Activated gamma-delta T cell treated with anti-CD3 and anti-CD28 coated beads, Interleukin-2, amount 50 U/mL, for 16 hours (primary cell): ENCODE measurements around the gene DHRS7B.
"Not testable (repeated sequence)": the region's sequence is repeated elsewhere in the genome, so short reads cannot be mapped to it uniquely, and the experiment has no call there.

ENCODE experiments used
- DNase-seq: peaks from one replicate; pipeline ENCODE4 v3.0.0-alpha.2; 2020; ENCODE audit warnings: low read depth

Gene DHRS7B

DNA sequence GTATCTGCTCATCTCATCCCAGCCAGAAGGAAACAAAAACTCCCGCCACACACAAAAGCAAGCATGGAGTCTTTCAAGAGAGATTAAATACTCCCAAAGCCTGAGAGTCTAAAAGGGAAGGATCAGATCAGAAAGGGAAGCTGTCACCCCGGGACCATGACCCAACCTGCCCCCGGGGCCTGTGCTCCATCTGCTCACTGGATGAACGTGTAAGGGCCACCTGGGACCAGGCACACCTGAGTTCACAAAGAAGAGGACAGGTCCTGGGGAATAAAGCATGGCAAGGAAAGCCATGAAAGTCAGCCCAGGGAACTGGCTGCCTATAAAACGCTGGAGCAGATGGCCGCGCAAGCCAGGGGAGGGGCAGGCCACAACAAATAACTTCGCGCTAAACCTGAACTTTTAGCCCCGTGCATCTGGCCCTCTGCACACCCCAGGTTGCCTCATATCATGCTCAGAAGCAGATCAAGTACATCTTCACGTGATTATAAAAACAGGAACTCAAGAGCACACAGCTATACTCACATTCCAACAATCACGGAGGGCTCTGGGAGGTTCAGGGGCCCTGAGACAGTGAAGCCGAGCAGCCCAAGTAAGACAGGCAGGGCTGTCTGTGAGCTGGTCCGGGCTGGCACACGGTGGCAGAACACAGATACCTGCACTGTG, 83.8 kb downstream of the DHRS7B start:
- DNase-seq = no peak

DNA sequence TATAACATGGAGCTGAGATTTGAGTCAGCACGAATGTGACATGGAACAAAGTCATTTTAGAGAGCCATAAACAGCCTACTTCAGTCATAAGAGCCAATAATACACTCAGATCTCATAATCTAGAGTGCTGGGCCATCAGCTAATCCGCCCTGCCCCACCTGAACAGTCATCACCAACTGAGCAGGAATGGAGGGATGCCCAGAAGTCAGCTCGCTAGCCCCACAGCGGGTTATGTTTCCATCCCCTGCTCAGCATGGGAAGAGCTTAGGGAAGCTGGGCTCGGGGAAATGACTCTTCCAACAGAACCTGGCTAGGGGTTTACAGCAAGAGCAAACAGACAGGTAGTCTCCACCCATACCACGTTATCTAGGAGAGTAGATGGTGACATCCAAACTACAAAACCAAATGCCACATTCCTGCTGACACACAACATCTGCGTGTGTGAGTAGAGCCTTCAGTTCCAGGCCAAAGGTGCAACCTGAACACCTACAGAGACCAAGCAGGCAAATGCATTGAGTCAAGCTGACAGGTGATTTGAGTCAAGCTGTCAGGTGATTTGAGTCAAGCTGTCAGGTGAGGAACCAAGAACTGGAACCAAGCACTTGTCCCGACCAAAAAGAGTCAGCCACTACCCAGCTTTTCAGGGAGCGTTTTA, 85.2 kb downstream of the DHRS7B start:
- no peak for DNase-seq

DNA sequence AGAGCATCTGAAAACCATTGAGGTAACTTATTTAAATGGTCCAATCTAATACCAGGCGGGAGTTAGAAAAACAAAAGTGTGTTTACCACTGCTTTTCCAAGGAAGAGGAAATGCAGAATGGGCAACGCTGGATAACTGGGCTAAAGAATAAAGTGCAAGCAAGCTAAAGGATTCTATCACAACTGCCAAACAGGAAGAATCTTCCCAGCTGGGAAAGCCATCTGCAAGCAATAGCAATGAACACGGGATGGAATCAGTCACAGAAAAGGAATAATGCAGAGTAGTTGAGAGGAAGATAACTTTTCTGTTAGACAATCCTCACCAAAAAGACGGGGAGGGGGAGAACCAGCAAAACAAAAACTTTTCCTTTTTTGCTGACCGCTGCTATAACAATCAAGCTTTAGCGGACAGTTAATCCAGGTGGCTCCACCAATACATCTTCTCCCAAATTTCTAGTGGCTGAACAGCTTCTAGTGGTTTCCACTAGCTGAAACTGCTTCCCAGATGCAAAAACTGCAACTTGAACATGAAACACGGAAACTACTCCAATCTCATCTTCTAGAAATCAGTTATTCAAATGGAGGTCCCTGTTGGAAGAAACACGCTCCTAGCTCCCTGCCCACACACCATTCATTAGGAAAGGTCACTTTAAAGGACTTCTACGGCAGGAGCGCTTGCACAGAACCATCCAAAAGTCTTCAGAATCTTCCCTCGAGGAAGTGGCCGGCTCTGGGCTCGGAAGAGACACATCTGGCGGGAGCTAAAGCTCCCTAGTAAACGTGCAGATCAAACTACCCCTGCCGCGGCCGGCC, 86.3 kb downstream of the DHRS7B start:
- no peak for DNase-seq

DNA sequence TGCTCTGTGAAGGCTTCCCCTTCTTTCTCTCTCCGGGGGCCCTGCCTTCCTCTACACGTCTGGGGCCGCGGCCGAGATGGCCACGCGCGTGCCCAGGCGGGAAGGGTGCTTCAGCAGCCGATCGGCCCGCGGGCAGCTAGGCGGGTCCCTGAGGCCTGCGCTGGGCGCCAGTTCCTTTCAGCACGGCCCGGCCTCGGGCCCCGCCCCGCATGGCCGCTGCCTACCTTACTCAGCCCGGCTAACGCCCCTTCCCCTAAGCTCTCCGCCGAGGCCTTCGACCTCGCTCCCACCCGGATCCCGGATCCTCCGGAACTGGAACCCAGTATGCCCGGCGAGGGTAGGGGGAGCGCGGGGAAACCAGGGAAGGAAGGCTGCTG, 86.9 kb downstream of the DHRS7B start:
- DNase-seq = peak; percentile 11

GRCh38 chr17:21214015-21214776, 87.4 kb downstream of the DHRS7B start, which contains the start of gene TMEM11:
TMEM11 (minus strand) TSS chr17:21214161; CDS start chr17:21214152, 9 bp downstream.
- DNase-seq = peak; percentile 92

DNA sequence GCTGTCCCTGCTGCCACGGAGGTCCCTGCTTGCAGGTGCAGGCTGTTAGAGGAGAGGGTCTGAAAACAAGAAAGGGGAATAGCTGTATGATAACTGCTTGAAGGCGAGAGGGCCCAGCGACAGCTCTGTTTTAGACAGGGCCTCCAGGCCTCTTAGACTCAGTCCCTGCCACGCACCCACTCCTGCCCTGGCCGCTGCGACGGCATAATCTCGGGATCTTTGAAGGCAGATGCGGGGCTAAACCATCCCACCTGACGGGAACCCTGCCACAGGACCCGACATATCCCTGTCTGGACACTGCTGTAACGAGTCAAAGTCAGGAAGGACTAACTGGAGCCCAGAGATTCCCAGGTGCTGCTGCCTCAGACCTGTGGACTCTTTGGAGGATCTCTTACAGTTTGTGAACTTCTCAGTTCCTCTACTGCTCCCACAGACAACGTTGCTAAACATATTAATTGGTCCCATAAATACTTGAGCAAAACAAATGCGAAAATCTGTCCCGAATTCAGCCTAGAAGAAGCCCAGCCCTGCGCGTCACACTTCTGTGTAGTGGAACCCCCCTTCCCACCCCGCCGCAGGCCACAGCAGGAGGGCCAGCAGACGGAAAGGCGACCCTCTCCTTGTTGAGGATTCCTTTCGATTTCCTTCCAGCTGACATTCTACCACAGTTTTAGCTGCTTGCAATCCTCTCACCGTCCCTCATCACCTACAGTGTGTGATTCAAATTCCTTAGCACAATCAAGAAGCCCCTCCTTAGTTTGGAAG, 88.2 kb downstream of the DHRS7B start:
- DNase-seq = no peak

DNA sequence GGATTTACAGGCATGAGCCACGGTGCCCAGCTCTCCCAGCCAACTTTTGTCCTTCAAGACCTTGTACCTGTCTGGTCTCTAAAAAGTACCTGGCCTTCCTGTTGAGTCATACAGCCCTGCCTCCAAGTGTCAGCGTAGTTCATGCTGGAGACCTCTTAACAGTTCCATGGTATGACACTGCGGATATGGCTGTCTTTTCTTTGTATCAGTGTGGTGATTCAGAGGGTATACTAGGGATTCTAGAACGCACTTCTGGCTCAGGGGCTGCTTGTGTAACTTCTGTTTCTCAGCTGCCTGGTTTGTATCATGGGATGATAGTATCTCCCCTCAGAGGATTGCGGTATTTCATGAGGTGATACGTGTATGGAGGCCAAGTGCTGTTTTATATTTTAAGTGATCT, 89.2 kb downstream of the DHRS7B start:
- no peak for DNase-seq

DNA sequence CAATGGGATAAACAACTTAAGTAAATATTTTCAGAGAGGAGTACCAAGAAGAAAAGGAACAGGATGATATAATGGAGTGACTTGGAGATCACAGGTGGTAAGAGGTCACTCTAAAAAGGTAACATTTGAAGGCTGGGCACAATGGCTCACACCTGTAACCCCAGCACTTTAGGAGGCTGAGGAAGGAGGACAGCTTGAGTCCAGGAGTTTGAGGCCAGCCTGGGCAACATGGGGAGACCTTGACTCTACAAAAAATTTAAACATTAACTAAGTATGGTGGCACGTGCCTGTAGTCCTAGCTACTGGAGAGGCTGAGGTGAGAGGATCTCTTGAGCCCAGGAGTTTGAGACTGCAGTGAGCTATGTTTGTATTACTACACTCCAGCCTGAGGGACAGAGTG, 90.6 kb downstream of the DHRS7B start:
- no peak for DNase-seq

GRCh38 chr17:21218101-21218500, 91.3 kb downstream of the DHRS7B start:
- no peak for DNase-seq

- DNase-seq = no peak
Observed at GRCh38 chr17:21218831-21219380, 92.1 kb downstream of the DHRS7B start.

GRCh38 chr17:21223086-21223485, 96.3 kb downstream of the DHRS7B start:
- DNase-seq = no peak

GRCh38 chr17:21227277-21227676, 100.5 kb downstream of the DHRS7B start:
- DNase-seq = not testable (repeated sequence)

GRCh38 chr17:21228111-21228510, 101.3 kb downstream of the DHRS7B start:
- no peak for DNase-seq

DNA sequence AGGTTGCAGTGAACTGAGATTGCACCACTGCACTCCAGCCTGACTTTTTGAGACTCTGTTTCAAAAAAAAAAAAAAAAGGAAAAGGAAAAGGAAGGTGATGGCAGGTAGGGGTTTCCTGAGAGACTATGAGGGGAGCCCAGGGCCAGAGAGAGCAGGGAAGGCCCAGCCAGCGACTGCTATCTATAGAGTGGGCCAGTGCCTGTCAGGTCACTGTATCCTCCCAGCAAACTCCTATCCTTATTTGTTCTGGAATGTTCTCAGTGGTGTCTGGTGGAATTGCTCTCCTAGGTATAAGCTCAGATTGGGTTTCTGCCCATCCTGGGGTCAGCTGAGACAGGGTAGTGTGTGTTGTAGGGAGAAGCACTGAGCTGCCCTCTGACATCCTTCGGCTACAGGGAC, 102.1 kb downstream of the DHRS7B start:
- DNase-seq = no peak

- DNase-seq = no peak
Observed at GRCh38 chr17:21231533-21231932, 104.8 kb downstream of the DHRS7B start.

DNA sequence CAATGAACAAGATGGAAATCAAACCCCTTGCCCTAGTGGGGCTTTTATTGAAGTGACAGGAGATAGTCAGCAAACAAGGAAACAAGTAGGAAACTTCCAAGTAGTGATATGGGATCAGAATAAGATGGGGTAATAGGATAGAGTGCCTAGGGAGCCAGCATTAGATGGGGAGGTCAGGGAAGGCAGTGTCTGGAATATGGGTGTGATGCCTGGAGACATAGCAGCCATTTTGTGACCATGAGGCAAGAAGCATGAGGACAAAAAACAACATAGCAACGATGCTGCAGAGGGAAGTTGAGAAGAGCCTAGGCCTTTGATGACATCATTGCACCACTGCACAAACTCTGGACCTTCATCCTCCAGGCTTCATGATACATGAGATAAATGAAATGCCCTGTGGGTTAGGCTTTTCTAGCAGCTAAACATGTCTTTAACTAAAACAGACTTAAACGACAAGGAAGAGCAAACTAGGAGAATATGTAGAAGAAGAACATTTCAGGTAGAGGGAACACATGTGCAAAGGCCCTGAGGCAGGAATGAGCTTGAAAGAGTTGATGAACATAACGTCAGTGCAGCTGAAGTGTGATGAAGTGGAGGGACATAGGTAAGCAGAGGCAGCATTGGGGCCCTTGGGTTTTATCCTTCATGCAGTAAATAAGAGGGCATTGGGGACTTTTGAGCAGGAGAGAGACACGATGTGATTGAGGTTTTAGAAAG, 105.4 kb downstream of the DHRS7B start:
- no peak for DNase-seq

DNA sequence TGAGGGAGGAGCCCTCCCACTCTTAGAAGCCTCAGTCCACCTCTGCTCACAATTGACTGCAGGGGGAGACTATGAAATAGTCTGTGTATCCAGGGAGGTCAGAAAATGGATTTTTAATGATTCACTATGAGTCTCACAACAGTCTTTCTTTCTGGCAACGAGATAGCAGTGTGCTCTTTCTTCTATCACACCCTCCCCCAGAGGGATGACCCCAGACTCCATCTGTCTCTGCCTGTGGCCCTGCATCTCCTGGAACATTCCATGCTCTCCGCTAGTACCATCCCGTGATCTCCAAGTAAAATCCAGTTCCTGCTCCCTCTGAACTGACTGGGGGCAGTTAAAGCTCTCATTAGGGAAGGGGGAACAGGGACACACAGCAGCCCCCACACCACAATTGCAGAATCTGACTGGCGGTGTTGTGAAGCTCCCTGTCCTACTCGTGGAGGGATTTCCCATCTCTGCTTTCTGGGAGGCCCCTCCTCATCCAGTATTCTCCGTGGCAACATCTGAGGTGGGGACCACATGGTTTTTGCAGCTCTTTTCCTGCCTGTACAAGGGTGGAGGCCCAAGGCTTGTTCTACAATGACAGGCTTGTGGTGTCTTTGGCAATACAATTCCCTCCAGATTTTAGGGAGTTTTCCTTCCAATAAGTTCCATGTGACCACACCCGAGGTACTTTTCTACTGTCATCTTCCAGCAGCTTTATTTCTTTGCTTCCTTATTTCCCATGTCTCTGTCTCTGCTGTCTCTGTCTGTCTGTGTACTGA, 107.0 kb downstream of the DHRS7B start:
- DNase-seq = no peak

- DNase-seq = no peak
Observed at GRCh38 chr17:21235921-21236320, 109.2 kb downstream of the DHRS7B start.

DNA sequence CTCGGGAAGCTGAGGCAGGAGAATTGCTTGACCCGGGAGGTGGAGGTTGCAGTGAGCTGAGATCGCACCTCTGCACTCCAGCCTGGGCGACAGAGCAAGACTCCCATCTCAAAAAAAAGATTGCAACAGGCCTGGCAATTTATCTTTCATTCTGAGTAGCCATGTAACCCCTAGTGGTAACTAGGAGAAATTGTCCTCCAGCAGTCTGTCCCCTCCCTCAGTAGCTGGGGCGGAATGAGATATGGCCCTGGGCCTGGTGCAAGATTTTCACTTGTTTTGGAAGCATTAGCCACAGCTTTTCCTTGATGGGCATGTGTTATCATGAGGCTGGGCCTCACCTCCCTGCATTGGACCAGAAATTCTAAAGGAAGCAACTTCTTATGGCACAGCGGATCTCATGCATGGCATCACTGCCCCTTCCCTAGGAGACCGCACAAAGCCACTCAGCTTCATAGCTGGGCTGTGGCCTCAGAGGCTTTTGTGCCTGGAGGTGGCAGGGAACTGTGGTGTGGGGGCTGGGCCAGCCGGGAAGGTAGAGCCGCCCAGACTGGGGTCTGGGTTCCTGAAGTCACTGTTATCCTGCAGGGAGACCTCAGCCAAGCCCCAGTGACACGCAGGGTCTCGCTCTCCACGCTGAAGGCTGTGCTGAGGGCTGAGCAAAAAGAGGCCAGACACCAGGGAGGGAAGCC, 113.1 kb downstream of the DHRS7B start:
- DNase-seq = no peak
